ENCODE results near the gene SCD. TPM values are rescaled to one million over a fixed set of nuclear protein-coding genes. Genes with fewer than 3 reads are reported as not detected.

Gene SCD
- total and polyA plus RNA-seq, 10 of the 15 experiments (the other 5 are each of a cell fraction or from before 2014, with no cell fraction given), result 68.7 to 279 (median 99.5) TPM

GRCh38 chr10:100306861-100307260, 40.2 kb upstream of the SCD start (continued):
- no peak for TF ChIP-seq ZBTB4 (CRISPR knock-in tag; IDR thresholded peaks at IDR 0.05)
- no peak for TF ChIP-seq KDM1A (IDR thresholded peaks at IDR 0.05; ENCODE audit: borderline replicate concordance)
- no peak for TF ChIP-seq MYC (IDR thresholded peaks at IDR 0.05; ENCODE audit: insufficient read depth, insufficient read length, insufficient replicate concordance, low read length, severe bottlenecking)
- TF ChIP-seq, protein P1, sequence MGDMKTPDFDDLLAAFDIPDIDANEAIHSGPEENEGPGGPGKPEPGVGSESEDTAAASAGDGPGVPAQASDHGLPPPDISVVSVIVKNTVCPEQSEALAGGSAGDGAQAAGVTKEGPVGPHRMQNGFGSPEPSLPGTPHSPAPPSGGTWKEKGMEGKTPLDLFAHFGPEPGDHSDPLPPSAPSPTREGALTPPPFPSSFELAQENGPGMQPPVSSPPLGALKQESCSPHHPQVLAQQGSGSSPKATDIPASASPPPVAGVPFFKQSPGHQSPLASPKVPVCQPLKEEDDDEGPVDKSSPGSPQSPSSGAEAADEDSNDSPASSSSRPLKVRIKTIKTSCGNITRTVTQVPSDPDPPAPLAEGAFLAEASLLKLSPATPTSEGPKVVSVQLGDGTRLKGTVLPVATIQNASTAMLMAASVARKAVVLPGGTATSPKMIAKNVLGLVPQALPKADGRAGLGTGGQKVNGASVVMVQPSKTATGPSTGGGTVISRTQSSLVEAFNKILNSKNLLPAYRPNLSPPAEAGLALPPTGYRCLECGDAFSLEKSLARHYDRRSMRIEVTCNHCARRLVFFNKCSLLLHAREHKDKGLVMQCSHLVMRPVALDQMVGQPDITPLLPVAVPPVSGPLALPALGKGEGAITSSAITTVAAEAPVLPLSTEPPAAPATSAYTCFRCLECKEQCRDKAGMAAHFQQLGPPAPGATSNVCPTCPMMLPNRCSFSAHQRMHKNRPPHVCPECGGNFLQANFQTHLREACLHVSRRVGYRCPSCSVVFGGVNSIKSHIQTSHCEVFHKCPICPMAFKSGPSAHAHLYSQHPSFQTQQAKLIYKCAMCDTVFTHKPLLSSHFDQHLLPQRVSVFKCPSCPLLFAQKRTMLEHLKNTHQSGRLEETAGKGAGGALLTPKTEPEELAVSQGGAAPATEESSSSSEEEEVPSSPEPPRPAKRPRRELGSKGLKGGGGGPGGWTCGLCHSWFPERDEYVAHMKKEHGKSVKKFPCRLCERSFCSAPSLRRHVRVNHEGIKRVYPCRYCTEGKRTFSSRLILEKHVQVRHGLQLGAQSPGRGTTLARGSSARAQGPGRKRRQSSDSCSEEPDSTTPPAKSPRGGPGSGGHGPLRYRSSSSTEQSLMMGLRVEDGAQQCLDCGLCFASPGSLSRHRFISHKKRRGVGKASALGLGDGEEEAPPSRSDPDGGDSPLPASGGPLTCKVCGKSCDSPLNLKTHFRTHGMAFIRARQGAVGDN (IDR thresholded peaks at IDR 0.05), result no peak
- TF ChIP-seq NFIC (IDR thresholded peaks at IDR 0.05; ENCODE audit: low read depth, low read length), result no peak
- TF ChIP-seq, protein P2, sequence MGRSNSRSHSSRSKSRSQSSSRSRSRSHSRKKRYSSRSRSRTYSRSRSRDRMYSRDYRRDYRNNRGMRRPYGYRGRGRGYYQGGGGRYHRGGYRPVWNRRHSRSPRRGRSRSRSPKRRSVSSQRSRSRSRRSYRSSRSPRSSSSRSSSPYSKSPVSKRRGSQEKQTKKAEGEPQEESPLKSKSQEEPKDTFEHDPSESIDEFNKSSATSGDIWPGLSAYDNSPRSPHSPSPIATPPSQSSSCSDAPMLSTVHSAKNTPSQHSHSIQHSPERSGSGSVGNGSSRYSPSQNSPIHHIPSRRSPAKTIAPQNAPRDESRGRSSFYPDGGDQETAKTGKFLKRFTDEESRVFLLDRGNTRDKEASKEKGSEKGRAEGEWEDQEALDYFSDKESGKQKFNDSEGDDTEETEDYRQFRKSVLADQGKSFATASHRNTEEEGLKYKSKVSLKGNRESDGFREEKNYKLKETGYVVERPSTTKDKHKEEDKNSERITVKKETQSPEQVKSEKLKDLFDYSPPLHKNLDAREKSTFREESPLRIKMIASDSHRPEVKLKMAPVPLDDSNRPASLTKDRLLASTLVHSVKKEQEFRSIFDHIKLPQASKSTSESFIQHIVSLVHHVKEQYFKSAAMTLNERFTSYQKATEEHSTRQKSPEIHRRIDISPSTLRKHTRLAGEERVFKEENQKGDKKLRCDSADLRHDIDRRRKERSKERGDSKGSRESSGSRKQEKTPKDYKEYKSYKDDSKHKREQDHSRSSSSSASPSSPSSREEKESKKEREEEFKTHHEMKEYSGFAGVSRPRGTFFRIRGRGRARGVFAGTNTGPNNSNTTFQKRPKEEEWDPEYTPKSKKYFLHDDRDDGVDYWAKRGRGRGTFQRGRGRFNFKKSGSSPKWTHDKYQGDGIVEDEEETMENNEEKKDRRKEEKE (IDR thresholded peaks at IDR 0.05), result no peak
- TF ChIP-seq RBBP5 (conservative IDR thresholded peaks at IDR 0.05), result no peak
- no peak for TF ChIP-seq SMAD1 (IDR thresholded peaks at IDR 0.05; ENCODE audit: low read depth, partially characterized antibody)

Measured in GM12878 (cell line).